AG09309 (cell line): Measurements from ENCODE around the gene CDK8.
A peak's percentile ranks its signal among the peaks of the same experiment; 100 is the strongest.

Experiments
- DNase-seq: peaks from one replicate; pipeline ENCODE4 v3.0.0-alpha.2; 2010; ENCODE audit warnings: low read depth
- H3K4me3 ChIP-seq: 2 replicates; pipeline ENCODE4 v1.5.1; 2011; ENCODE audit warnings: mild to moderate bottlenecking, low read depth, low read length, moderate library complexity; ENCODE audit not compliant: control insufficient read depth
- CTCF ChIP-seq: IDR thresholded peaks from 2 replicates; pipeline ENCODE4 v1.5.1; 2011; ENCODE audit warnings: mild to moderate bottlenecking, low read depth, low read length, inconsistent platforms; ENCODE audit not compliant: insufficient read depth, control insufficient read depth; ENCODE audit errors: missing control alignments

The CDK8 gene

GRCh38 chr13:26440111-26440510 is 186.2 kb downstream of the CDK8 start:
- no peak for DNase-seq
- no peak for TF ChIP-seq CTCF
- H3K4me3 ChIP-seq: no peak overlapping the region

DNA sequence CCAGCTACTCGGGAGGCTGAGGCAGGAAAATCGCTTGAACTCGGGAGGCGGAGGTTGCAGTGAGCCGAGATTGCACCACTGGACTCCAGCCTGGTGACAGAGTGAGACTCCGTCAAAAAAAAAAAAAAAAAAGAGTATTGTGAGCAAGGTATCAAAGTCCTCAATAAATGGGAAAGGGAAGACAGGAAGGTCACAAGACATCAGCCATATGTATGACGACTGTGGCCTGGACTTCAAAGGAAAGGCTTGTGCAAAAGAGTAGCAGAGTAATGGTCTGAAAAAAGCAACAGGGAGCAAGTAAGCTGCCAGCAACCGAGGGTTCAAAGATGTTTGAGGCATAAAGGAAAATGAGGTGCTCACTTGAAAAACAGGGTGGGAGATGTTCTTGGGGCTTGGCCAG is 187.5 kb downstream of the CDK8 start:
- no peak overlapping the region for H3K4me3 ChIP-seq
- TF ChIP-seq CTCF: no peak
- DNase-seq: no peak

DNA sequence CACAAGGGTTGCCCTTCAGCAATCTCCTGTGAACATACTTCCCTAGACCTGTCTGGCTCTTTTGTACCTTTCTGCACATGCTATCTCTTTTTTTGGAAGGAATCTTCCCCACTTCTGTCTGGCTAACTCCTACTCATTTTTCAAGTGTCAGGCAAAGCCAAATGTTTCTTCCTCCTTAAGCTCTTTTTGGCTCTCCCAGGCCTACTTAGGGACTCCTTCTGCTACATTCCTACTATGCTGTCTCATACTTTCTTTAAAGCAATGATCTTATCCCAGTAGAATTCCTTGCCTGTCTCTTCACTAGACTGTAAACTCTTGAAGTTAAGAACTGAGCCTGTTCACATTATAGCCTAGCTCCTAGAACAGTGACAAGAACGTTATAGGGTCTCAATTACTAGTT is 188.6 kb downstream of the CDK8 start:
- no peak for TF ChIP-seq CTCF
- peak; percentile 24 for DNase-seq
- no peak overlapping the region for H3K4me3 ChIP-seq

- DNase-seq: no peak
- no peak overlapping the region for H3K4me3 ChIP-seq
- no peak for TF ChIP-seq CTCF
Observed at GRCh38 chr13:26445092-26445491, 191.2 kb downstream of the CDK8 start.

- H3K4me3 ChIP-seq: no peak overlapping the region
- no peak for TF ChIP-seq CTCF
- no peak for DNase-seq
Observed at GRCh38 chr13:26446751-26447150, 192.8 kb downstream of the CDK8 start.

DNA sequence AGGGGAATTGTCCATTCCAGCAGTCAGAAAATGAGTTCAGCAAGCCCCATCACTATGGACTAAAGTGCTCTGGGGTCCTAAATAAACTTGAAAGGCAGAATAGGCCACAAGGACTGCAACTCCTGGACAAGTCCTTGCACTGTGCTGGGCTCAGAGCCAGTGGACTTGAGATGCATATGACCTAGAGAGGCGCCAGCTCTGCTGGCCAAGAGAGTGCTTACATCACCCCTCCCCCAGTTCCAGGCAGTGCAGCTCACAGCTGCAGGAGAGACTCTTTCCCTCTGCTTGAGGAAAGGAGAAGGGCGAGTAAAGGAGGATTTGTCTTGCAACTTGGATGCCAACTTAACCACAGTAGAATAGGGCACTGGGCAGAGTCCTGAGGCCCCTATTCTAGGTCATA is 194.1 kb downstream of the CDK8 start:
- no peak overlapping the region for H3K4me3 ChIP-seq
- TF ChIP-seq CTCF: no peak
- no peak for DNase-seq

DNA sequence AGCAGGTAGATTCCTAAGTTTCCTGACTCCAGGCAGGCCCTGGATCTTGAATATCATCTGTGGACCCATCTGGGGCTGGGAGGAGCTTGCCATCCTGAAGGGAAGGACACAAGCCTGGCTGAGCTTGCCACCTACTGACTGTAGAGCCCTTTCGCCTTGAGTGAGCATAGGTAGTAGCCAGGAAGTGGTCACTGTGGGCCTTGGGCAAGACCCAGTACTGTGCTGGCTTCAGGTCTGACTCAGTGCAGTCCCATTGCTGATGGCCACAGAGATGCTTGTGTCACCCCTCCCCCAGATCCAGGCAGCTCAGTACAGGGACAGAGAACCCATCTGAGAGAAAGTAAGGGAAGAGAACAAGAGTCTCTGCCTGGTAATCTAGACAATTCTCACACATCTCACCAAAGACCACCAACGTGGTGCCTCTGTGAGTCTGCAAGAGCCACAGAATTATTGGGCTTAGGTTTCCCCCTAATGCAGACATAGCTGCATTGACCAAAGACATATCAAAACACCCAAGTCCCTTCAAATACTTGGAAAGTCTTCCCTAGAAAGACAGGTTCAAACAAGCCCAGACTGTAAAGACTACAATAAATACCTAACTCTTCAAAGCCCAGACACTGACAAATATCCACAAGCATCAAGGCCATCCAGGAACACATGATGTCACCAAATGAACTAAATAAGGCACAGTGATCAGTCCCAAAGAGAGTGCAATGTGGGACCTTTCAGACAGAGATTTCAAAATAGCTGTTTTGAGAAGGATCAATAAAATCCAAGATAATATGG is 195.3 kb downstream of the CDK8 start:
- no peak for TF ChIP-seq CTCF
- H3K4me3 ChIP-seq: no peak overlapping the region
- no peak for DNase-seq
